H1 (cell line): ENCODE results near the gene AVL9. TPM values are rescaled to one million over a fixed set of nuclear protein-coding genes. Genes with fewer than 3 reads are reported as not detected.

ENCODE experiments used
- CTCF ChIA-PET: fragments of 300-600 bp; sonication (Branson Sonifier 250); formaldehyde crosslinking; loops from one replicate; lab custom pipeline; 2021; ENCODE audit not compliant: partially characterized antibody; lab: Charles Lee
- POLR2A ChIA-PET: fragments of 300-600 bp; sonication (Branson Sonifier 250); formaldehyde crosslinking; loops from one replicate; lab custom pipeline; 2021; ENCODE audit warnings: inconsistent platforms; ENCODE audit not compliant: partially characterized antibody; lab: Charles Lee
- DNase-seq, 2 experiments: peaks; one replicate each; pipeline versions ENCODE4 v3.0.0 to v3.0.0-alpha.2; 2010 to 2022; ENCODE audit warnings: low spot score in 2 of 2, low read depth in 1 of 2, mixed read lengths in 1 of 2
- FAIRE-seq: peaks from 2 replicates; lab custom pipeline; 2011; peaks lifted over from hg19 to GRCh38; lab: Jason Lieb, UNC
- H2AFZ ChIP-seq: 2 replicates; pipeline ENCODE4 v1.8.1; 2012; ENCODE audit warnings: low read length, inconsistent platforms
- H2AK5ac ChIP-seq: 2 replicates; pipeline ENCODE4 v1.6.1; 2013; ENCODE audit warnings: low read depth, low read length
- H2BK120ac ChIP-seq: replicated peaks from 2 replicates; pipeline ENCODE3; 2013; ENCODE audit warnings: low read depth, low read length, inconsistent platforms
- H2BK12ac ChIP-seq: 2 replicates; pipeline ENCODE4 v1.6.1; 2013; ENCODE audit warnings: low read depth, low read length
- H2BK15ac ChIP-seq: 2 replicates; pipeline ENCODE4 v1.6.1; 2013; ENCODE audit warnings: low read length
- H2BK20ac ChIP-seq: 2 replicates; pipeline ENCODE4 v1.6.1; 2013; ENCODE audit warnings: low read length
- H2BK5ac ChIP-seq: 2 replicates; pipeline ENCODE4 v1.6.1; 2013; ENCODE audit warnings: low read depth, low read length
- H3K14ac ChIP-seq: 2 replicates; pipeline ENCODE4 v1.6.1; 2013; ENCODE audit warnings: inconsistent platforms; ENCODE audit not compliant: insufficient read length
- H3K18ac ChIP-seq: 2 replicates; pipeline ENCODE4 v1.6.1; 2013; ENCODE audit warnings: low read length; ENCODE audit errors: extremely low read depth
- H3K23ac ChIP-seq: 2 replicates; pipeline ENCODE4 v1.6.1; 2013; ENCODE audit warnings: inconsistent platforms; ENCODE audit not compliant: insufficient read length
- H3K23me2 ChIP-seq: 2 replicates; pipeline ENCODE4 v1.6.1; 2013; ENCODE audit warnings: low read depth, low read length
- H3K27ac ChIP-seq: 2 replicates; pipeline ENCODE4 v1.6.1; 2011; ENCODE audit warnings: low read depth, low read length, inconsistent platforms
- H3K27me3 ChIP-seq, 4 experiments: replicated peaks in 1 of 4; 1 replicate in 1 of 4; 2 replicates in 3 of 4; pipeline versions ENCODE4 v1.6.1 to v1.8.1; 2011 to 2013; ENCODE audit warnings: low read length in 3 of 4, mild to moderate bottlenecking in 3 of 4, inconsistent platforms in 2 of 4, mixed read lengths in 2 of 4, moderate library complexity in 1 of 4; ENCODE audit not compliant: control insufficient read depth in 3 of 4, insufficient read depth in 3 of 4; ENCODE audit errors: extremely low read depth in 1 of 4
- H3K36me3 ChIP-seq, 4 experiments: 2 replicates each; pipeline versions ENCODE4 v1.6.1 to v1.8.1; 2011 to 2013; ENCODE audit warnings: mild to moderate bottlenecking in 4 of 4, low read length in 3 of 4, moderate library complexity in 2 of 4, control low read depth in 1 of 4, inconsistent platforms in 1 of 4; ENCODE audit not compliant: insufficient read depth in 4 of 4, control insufficient read depth in 2 of 4
- H3K4ac ChIP-seq: replicated peaks from 2 replicates; pipeline ENCODE3; 2013; ENCODE audit warnings: low read length, low read depth, mixed read lengths, inconsistent platforms; ENCODE audit not compliant: insufficient read length
- H3K4me1 ChIP-seq, 4 experiments: replicated peaks in 1 of 4; 1 replicate in 1 of 4; 2 replicates in 3 of 4; pipeline versions ENCODE4 v1.6.1 to v1.8.1; 2011 to 2013; ENCODE audit warnings: low read length in 3 of 4, inconsistent platforms in 2 of 4, mixed read lengths in 1 of 4; ENCODE audit not compliant: insufficient read depth in 4 of 4, control insufficient read depth in 3 of 4
- H3K4me2 ChIP-seq, 2 experiments: 2 replicates each; pipeline versions ENCODE4 v1.6.1 to v1.8.1; 2011 to 2013; ENCODE audit warnings: low read depth in 2 of 2, low read length in 2 of 2, control low read depth in 1 of 2, inconsistent platforms in 1 of 2, mild to moderate bottlenecking in 1 of 2; ENCODE audit not compliant: insufficient read depth in 1 of 2
- H3K4me3 ChIP-seq, 4 experiments: fragments of 200-600, 300-600 bp in 1 of 4; sonication (generic), shearing (Covaris generic), sonication (Bioruptor Twin) in 1 of 4; 2 replicates each; pipeline versions ENCODE4 v1.5.1 to v1.8.1; 2011 to 2016; ENCODE audit warnings: low read length in 4 of 4, low read depth in 3 of 4, control low read depth in 2 of 4, inconsistent platforms in 2 of 4, mild to moderate bottlenecking in 2 of 4, mixed read lengths in 1 of 4, moderate library complexity in 1 of 4; ENCODE audit not compliant: insufficient read depth in 2 of 4; ENCODE audit errors: extremely low read depth in 1 of 4
- H3K56ac ChIP-seq: replicated peaks from 2 replicates; pipeline ENCODE3; 2013; ENCODE audit warnings: low read depth, mild to moderate bottlenecking, mixed read lengths, low read length, inconsistent platforms; ENCODE audit not compliant: insufficient read length
- H3K79me1 ChIP-seq: 2 replicates; pipeline ENCODE4 v1.6.1; 2013; ENCODE audit warnings: low read depth, low read length, control low read depth
- H3K79me2 ChIP-seq, 2 experiments: 2 replicates each; pipeline versions ENCODE4 v1.6.1 to v1.8.1; 2012 to 2013; ENCODE audit warnings: low read length in 2 of 2, mild to moderate bottlenecking in 2 of 2, inconsistent platforms in 1 of 2; ENCODE audit not compliant: insufficient read depth in 2 of 2, control insufficient read depth in 1 of 2
- H3K9ac ChIP-seq, 4 experiments: replicated peaks in 1 of 4; 1 replicate in 1 of 4; 2 replicates in 3 of 4; pipeline versions ENCODE4 v1.6.1 to v1.8.1; 2011 to 2013; ENCODE audit warnings: low read depth in 3 of 4, low read length in 3 of 4, control low read depth in 2 of 4, mild to moderate bottlenecking in 2 of 4, moderate library complexity in 2 of 4, inconsistent platforms in 1 of 4; ENCODE audit errors: extremely low read depth in 1 of 4
- H3K9me3 ChIP-seq, 2 experiments: 2 replicates each; pipeline versions ENCODE4 v1.6.1 to v1.8.1; 2012 to 2013; ENCODE audit warnings: mild to moderate bottlenecking in 2 of 2, moderate library complexity in 2 of 2, control low read depth in 1 of 2, inconsistent platforms in 1 of 2, low read depth in 1 of 2, low read length in 1 of 2, mixed read lengths in 1 of 2; ENCODE audit not compliant: insufficient read depth in 2 of 2
- H4K20me1 ChIP-seq, 2 experiments: replicated peaks in 1 of 2; 2 replicates each; pipeline versions ENCODE3 to v1.8.1; 2011 to 2013; ENCODE audit warnings: inconsistent platforms in 2 of 2, low read length in 2 of 2, mild to moderate bottlenecking in 1 of 2; ENCODE audit not compliant: insufficient read depth in 2 of 2, control insufficient read depth in 1 of 2
- H4K5ac ChIP-seq: 2 replicates; pipeline ENCODE4 v1.6.1; 2013; ENCODE audit warnings: low read length, low read depth, mixed read lengths, inconsistent platforms; ENCODE audit not compliant: insufficient read length
- H4K8ac ChIP-seq: 2 replicates; pipeline ENCODE4 v1.8.0; 2013; ENCODE audit warnings: mild to moderate bottlenecking, moderate library complexity, low read length, inconsistent platforms; ENCODE audit not compliant: insufficient read depth; ENCODE audit errors: extremely low read depth
- H4K91ac ChIP-seq: replicated peaks from 2 replicates; pipeline ENCODE3; 2013; ENCODE audit warnings: low read length, mixed read lengths, inconsistent platforms; ENCODE audit not compliant: insufficient read length
- BRCA1 ChIP-seq: IDR thresholded peaks from 2 replicates; pipeline ENCODE4 v1.6.1; 2012; ENCODE audit warnings: low read depth, low read length, improper control_type of control experiment
- CHD1 ChIP-seq: IDR thresholded peaks from 2 replicates; pipeline ENCODE4 v1.6.1; 2012; ENCODE audit warnings: low read depth, low read length, improper control_type of control experiment
- CTBP2 ChIP-seq: IDR thresholded peaks from 2 replicates; pipeline ENCODE4 v1.7.0; 2011; ENCODE audit warnings: borderline replicate concordance, mild to moderate bottlenecking, moderate library complexity, mixed read lengths, low read length; ENCODE audit not compliant: insufficient read depth, insufficient read length
- E2F6 ChIP-seq: IDR thresholded peaks from 2 replicates; pipeline ENCODE4 v1.6.1; 2012; ENCODE audit warnings: inconsistent platforms
- FOSL1 ChIP-seq: IDR thresholded peaks from 2 replicates; pipeline ENCODE4 v1.6.1; 2011; ENCODE audit warnings: mild to moderate bottlenecking, low read depth, low read length, moderate library complexity; ENCODE audit not compliant: insufficient read depth
- GABPA ChIP-seq: IDR thresholded peaks from 2 replicates; pipeline ENCODE4 v1.6.1; 2011; ENCODE audit warnings: mild to moderate bottlenecking, low read length, moderate library complexity, borderline replicate concordance; ENCODE audit not compliant: insufficient read depth
- HDAC2 ChIP-seq, 2 experiments: fragments of 300-600 bp in 1 of 2; sonication (generic) in 1 of 2; IDR thresholded peaks; 2 replicates each; pipeline ENCODE4 v1.6.1; 2011 to 2012; ENCODE audit warnings: low read depth in 2 of 2, low read length in 2 of 2, mild to moderate bottlenecking in 2 of 2, moderate library complexity in 2 of 2, borderline replicate concordance in 1 of 2, inconsistent platforms in 1 of 2
- HDAC6 ChIP-seq: IDR thresholded peaks from one replicate; pipeline ENCODE4 v1.7.1; 2012; ENCODE audit warnings: low read depth, mild to moderate bottlenecking, inconsistent platforms, low read length, moderate library complexity
- MAX ChIP-seq: IDR thresholded peaks from 2 replicates; pipeline ENCODE4 v1.6.1; 2012; ENCODE audit warnings: inconsistent platforms
- PHF8 ChIP-seq: fragments of 200-600 bp; sonication (generic); conservative IDR thresholded peaks from 2 replicates; pipeline ENCODE4 v1.7.1; 2012; ENCODE audit warnings: low read depth, mild to moderate bottlenecking, inconsistent platforms, low read length, moderate library complexity
- POLR2AphosphoS5 ChIP-seq: IDR thresholded peaks from 2 replicates; pipeline ENCODE4 v1.6.1; 2011; ENCODE audit warnings: low read depth, low read length
- SIX5 ChIP-seq: IDR thresholded peaks from 2 replicates; pipeline ENCODE4 v1.6.1; 2011; ENCODE audit warnings: mild to moderate bottlenecking, low read depth, low read length
- TCF12 ChIP-seq: IDR thresholded peaks from 2 replicates; pipeline ENCODE4 v1.6.1; 2011; ENCODE audit warnings: low read depth, mild to moderate bottlenecking, low read length
- WGBS, 2 experiments: shearing (Covaris generic) in 1 of 2; methylation state at CpG; one replicate each; pipeline versions ENCODE4 v1.1.6 to v1.1.7; 2013 to 2015; ENCODE audit warnings: low lambda C conversion rate in 2 of 2, mixed read lengths in 2 of 2, inconsistent platforms in 1 of 2, low coverage in 1 of 2, missing lambda C conversion rate in 1 of 2; ENCODE audit not compliant: insufficient replicate concordance in 2 of 2, insufficient coverage in 1 of 2, insufficient read length in 1 of 2; ENCODE audit errors: extremely low coverage in 1 of 2, missing lambda C conversion rate in 1 of 2; 5-methylcytosine and 5-hydroxymethylcytosine counted together
- polyA plus RNA-seq, 7 experiments: library from polyadenylated mRNA; depleted of rRNA in 3 of 7; stranded (reverse) in 5 of 7; unstranded in 2 of 7; fragments of >200 nt in 5 of 7; fragments of 200-250 nt in 2 of 7; gene quantifications; 1 replicate in 5 of 7; 2 replicates in 1 of 7; 4 replicates in 1 of 7; pipeline versions ENCODE4 v1.2.1 to v1.2.3, GENCODE V29; 2011 to 2013; ENCODE audit warnings: missing spikeins in 2 of 7, mixed read lengths in 2 of 7
- total RNA-seq: library from RNA; stranded (reverse); fragmentation: NEBNext Ultra II Directional; extraction: Animal tissue kit (Norgen Biotek cat#: 25700); gene quantifications from 2 replicates; pipeline ENCODE4 v1.2.1, GENCODE V29; 2021

Gene AVL9
- total and polyA plus RNA-seq, 2 of the 8 experiments (the other 6 are each of a cell fraction or from before 2014, with no cell fraction given): 15.5 to 42.1 TPM

GRCh38 chr7:32507414-32507813 is 12.1 kb downstream of the AVL9 start:
- peaks cover 3 to 4% of the 10 kb centered on the region in 2 experiments for H4K20me1 ChIP-seq
- H3K56ac ChIP-seq: no peak overlapping the region
- no peak overlapping the region for H3K27ac ChIP-seq
- no peaks in the 10 kb centered on the region; a peak in 1 of 8 replicates for H3K36me3 ChIP-seq
- WGBS, 2 experiments: 91 to 100% methylated on average over 1 to 6 of the region's 6 CpGs
- H3K4me2 ChIP-seq: no peak overlapping the region
- H3K4ac ChIP-seq: no peak overlapping the region
- H2BK5ac ChIP-seq: no peak overlapping the region
- POLR2A ChIA-PET: interaction anchor here (2.3 kb wide), 1 partner anchor 11 kb away, joined by 10 read pairs; the partner anchor contains the start of gene AVL9
- H2AK5ac ChIP-seq: no peak overlapping the region
- no peak overlapping the region for H2BK12ac ChIP-seq
- H3K79me1 ChIP-seq: no peaks in the 10 kb centered on the region
- no peak for DNase-seq
- no peak overlapping the region for H3K4me3 ChIP-seq
- no peaks in the 10 kb centered on the region for H3K23me2 ChIP-seq
- no peak overlapping the region for H2BK20ac ChIP-seq
- no peak for FAIRE-seq
- no peak overlapping the region for H4K91ac ChIP-seq
- H3K79me2 ChIP-seq: peaks cover 4 to 85% of the 10 kb centered on the region in 2 experiments; a peak in 3 of 4 replicates
- no peaks in the 10 kb centered on the region for H3K9me3 ChIP-seq
- no peak overlapping the region for H4K8ac ChIP-seq
- no peak overlapping the region for H3K18ac ChIP-seq
- CTCF ChIA-PET: no interaction called here
- no peak overlapping the region for H2AFZ ChIP-seq
- H3K23ac ChIP-seq: no peak overlapping the region
- H2BK120ac ChIP-seq: no peak overlapping the region
- H3K4me1 ChIP-seq: peaks cover 0 to 5% (median 3%) of the 10 kb centered on the region in 4 experiments; a peak in 3 of 7 replicates
- no peak overlapping the region for H2BK15ac ChIP-seq
- H3K9ac ChIP-seq: no peak overlapping the region
- H3K14ac ChIP-seq: no peak overlapping the region
- no peaks in the 10 kb centered on the region for H3K27me3 ChIP-seq
- no peak overlapping the region for H4K5ac ChIP-seq
- TF ChIP-seq POLR2AphosphoS5 (no peak), CHD1 (no peak), E2F6 (no peak), HDAC6 (no peak), HDAC2 (IDR thresholded peaks at IDR 0.05; ENCODE audit: borderline replicate concordance in 1 of 2, low read depth in 2 of 2, low read length in 2 of 2) (no peak), PHF8 (no peak), MAX (no peak), TCF12 (no peak), CTBP2 (no peak), FOSL1 (no peak), GABPA (no peak), SIX5 (no peak), BRCA1 (no peak)
